ENCODE measurements around the gene NAXD. TPM values are rescaled to one million over a fixed set of nuclear protein-coding genes. Genes with fewer than 3 reads are reported as not detected.
"Not testable (repeated sequence)": the region's sequence is repeated elsewhere in the genome, so short reads cannot be mapped to it uniquely, and the experiment has no call there.

Gene NAXD
- total RNA-seq, 1 experiment from 2014 or later: 9.4 TPM

DNA sequence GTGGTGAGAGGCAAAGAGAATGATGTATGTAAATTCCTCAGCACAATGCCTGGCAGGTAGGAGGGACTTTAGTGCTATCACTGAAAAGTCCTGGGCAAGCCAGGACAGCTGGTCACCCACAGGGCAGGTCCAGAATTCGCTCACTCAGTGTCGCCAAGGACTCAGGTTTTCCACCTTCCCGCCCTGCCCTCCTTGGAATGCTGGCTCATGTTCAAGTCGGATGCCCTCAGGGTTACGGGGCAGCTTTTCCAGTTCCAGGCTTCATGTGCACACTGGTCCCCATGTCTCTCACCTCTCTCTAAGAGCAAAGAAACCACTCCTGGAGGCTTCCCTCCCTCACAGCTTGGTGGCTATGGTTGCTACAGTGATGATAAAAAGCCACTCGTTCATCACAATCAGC is 24.8 kb upstream of the NAXD start:
- in situ Hi-C loops (cut with HindIII; ENCODE audit: low pct_unique_long_range_greater_than_20kb, low sequenced_read_pairs): no loop called here
- no peak for DNase-seq (ENCODE audit: low read depth)

DNA sequence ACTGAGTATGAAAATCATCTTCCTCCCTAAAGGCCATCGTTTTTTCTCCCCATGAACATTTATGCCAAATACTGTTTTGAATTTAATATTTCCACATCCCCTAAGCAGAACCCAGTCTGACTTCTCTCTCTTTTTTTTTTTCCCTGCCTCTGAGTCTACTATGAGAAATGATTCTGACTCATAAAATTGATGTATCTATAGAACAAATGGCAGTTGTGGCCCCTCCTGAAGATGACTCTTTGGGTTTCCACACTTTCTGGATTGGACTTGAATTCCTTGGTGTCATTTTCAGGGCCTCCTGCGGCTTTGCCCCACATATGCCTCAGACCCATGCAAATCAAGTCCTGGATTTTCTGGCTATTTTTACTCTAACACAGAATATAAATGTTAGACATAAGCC is 22.7 kb upstream of the NAXD start:
- DNase-seq (ENCODE audit: low read depth): no peak
- in situ Hi-C loops (cut with HindIII; ENCODE audit: low pct_unique_long_range_greater_than_20kb, low sequenced_read_pairs): no loop called here

DNA sequence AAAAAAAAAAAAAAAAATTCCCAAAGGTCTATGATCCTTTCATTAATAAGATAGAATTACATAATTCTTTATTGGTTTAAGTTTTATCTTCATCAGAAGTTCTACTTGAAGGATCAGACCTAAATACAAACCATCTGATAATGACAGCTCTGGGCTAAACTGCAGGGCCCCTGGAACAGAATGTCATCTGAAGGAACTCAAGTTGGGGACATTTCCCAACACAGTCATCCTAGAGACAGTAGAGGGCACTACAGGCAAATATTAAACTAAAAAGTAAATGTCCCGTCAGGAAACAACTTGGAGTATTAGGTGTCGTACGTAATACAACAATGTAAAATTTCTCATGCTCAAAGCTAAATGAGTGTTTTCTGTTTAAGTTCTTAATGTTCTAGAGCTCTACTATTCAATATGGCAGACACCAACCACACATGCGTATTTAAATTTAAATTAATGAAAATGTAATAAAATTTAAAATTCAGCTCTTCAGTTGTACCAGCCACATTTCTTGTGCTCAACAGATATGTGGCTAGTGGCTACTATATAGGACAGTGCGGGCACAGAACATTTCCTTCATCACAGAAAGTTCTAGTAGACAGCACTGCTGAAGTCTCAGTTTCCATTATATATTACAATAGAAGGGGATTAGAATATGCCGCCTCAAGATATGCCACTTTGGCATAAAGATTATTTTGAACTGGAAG is 21.8 kb upstream of the NAXD start:
- in situ Hi-C loops (cut with HindIII; ENCODE audit: low pct_unique_long_range_greater_than_20kb, low sequenced_read_pairs): no loop called here
- DNase-seq (ENCODE audit: low read depth): no peak

DNA sequence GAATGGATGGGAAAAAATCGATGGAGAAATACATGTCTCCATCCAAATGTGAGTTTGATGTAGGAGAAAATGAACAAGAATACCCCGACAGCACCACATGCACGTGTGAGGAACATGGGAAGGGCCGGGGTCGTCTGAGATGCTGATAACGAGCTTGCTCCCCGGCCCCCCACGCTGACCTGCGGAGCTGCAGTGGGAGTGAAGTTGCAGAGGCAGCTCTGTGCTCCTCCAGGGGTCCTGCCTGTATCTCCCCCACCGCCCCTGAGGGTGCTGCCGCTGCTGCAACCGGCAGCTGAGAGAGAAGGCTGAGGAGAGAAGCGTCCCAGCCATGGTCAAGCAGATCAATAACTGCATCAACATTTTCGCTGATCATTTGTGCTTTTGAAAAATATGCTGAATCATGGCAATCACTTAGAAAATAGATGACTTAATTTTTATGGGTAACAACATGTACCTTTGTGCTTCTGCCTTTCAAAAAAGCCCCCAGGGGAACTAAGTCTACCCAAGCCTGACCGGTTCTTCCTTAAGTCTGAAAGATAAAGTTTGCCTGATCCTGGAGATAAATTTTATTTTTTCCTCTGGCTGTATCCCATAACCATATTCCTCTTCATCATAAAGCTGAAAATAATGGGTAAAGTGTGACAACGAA is 18.2 kb upstream of the NAXD start:
- in situ Hi-C loops (cut with HindIII; ENCODE audit: low pct_unique_long_range_greater_than_20kb, low sequenced_read_pairs): no loop called here
- DNase-seq (ENCODE audit: low read depth): no peak

DNA sequence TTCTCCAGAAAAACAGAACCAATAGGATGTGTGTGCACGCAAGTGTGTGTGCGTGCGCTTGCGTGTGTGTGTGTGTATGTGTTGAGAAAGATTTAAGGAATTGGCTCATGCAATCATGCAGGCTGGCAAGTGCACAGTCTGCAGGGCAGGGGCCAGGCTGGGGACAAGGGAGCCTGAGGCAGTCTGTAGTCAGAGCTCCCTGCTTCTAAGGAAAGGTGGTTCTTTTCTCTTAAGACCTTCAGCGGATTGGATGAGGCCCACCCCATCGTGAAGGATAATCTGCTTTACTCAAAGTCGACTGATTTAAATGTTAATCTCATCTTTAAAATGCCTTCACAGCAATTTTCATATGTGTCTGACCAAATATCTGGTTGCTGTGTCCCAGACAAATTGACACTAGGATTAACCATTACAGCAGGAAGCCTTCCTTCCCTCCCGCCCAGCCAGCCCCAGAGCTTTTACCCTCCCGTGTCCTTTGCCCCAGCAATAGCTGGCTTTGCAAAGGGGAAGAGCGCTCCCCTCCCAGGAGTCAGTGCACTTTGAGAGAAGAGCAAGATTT is 15.0 kb upstream of the NAXD start:
- in situ Hi-C loops (cut with HindIII; ENCODE audit: low pct_unique_long_range_greater_than_20kb, low sequenced_read_pairs): no loop called here
- no peak for DNase-seq (ENCODE audit: low read depth)

DNA sequence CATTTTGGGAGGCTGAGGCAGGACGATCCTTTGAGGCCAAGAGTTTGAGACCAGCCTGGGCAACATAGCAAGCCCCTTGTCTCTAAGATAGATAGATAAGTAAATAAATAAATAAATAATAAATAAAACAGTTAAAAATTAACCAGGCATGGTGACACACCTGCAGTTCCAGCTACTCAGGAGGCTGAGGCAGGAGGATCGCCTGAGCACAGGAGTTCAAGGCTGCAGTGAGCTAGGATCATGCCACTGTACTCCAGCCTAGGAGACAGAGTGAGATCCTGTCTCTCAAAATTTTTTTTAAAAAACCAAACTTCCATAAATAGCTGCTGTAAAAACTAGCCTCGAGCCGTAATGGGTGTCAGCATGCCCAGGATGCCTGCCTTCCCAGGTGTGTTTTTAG is 14.4 kb upstream of the NAXD start:
- in situ Hi-C loops (cut with HindIII; ENCODE audit: low pct_unique_long_range_greater_than_20kb, low sequenced_read_pairs): no loop called here
- no peak for DNase-seq (ENCODE audit: low read depth)

DNA sequence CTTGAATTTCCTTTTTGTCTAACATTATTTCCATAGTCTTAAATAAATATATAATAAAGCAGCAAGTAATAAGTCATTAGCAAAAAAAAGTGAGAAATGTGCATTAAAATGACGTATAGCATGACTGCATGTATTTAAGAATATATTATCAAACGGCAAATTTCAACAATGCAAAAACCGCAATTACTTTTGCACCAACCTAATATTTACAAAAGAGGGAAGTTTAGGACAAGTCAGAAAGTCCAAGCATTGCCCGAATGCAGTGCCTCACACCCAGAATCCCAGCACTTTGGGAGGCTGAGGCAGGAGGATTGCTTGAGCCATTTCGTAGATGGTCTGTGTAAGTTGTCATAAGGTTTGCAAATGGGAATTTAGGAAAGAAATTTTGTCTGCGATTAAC is 10.2 kb upstream of the NAXD start:
- in situ Hi-C loops (cut with HindIII; ENCODE audit: low pct_unique_long_range_greater_than_20kb, low sequenced_read_pairs): no loop called here
- no peak for DNase-seq (ENCODE audit: low read depth)

DNA sequence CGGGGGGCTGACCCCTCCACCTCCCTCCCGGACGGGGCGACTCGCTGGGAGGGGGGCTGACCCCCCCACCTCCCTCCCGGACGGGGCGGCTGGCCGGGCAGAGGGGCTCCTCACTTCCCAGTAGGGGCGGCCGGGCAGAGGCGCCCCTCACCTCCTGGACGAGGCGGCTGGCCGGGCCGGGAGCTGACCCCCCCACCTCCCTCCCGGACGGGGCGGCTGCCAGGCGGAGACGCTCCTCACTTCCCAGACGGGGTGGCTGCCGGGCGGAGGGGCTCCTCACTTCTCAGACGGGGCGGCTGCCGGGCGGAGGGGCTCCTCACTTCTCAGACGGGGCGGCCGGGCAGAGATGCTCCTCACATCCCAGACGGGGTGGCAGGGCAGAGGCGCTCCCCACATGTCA is 9.1 kb upstream of the NAXD start:
- DNase-seq (ENCODE audit: low read depth); in situ Hi-C loops (cut with HindIII; ENCODE audit: low pct_unique_long_range_greater_than_20kb, low sequenced_read_pairs): not testable (repeated sequence)

DNA sequence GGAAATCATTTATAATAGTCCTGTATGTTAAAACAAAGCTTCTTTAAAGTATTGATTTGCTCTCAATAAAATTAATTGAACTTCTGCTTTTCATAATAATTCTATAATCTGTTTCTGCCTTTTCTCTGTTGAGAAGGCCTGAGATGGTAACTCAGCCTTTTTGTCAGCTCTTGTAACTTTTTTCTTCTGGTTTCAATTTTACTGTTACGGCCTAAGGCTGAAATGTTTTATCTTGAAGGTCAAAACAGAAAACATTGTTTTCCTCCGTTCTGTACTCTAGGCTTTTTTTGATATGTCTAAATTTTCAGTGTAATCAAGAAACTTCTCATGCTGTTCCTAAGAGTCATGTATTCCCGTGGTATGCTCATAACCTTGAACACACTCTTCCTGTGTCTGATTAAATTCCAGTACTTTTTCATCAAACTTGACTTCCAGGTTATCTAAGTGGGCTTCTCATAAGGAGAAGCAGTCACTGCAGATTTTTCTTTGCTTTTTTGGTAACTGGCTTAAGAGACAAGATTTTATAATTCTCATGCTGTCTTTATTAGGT is 7.6 kb upstream of the NAXD start:
- DNase-seq (ENCODE audit: low read depth): no peak
- in situ Hi-C loops (cut with HindIII; ENCODE audit: low pct_unique_long_range_greater_than_20kb, low sequenced_read_pairs): no loop called here

DNA sequence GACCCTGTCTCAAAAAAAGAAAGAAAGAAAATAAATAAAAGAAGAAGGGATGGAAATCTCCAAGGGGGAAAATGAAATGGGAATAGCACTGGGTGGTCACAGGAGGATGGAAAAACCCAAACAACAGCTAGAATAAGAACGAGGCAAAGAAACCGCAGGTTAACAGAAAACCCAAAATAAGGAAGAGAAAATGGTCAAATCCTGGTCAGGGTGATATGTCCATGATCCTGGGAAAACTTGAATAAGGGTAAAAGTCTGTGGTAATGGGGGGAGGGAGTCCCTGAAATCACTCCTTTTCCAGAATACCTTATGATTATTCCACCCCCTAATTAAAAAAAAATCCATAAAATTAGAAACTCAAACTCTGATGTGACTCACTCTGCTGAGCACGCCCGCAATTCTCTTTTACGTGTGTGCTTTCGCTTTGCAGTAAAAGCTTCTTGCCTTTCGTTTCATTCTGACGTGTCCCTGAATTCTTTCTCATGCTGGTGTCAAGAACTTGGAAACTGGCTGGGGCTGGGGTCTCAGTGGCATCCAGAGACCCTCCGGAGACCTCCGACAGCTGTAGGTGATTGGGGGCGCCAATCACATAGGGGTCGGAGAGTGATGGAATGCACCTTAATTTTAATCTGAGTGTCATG is 4.3 kb upstream of the NAXD start:
- in situ Hi-C loops (cut with HindIII; ENCODE audit: low pct_unique_long_range_greater_than_20kb, low sequenced_read_pairs): no loop called here
- DNase-seq (ENCODE audit: low read depth): no peak

DNA sequence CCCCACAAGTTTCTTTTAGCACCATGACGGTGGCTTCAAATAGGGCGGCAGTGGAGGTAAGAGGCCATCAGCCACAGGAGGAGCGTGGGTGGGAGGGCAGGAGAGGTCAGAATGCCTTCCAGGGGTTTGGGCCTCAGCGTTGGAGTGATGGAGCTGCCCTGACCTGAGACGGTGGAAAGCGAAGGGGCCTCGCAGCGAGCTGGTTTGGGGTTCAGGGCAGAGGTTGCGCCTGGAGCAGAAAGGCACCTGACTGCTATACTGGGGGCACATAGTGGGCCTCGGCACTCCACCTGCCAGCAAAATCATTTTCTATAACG is 382 bp upstream of the NAXD start:
- in situ Hi-C loops (cut with HindIII; ENCODE audit: low pct_unique_long_range_greater_than_20kb, low sequenced_read_pairs): no loop called here
- DNase-seq (ENCODE audit: low read depth): no peak

DNA sequence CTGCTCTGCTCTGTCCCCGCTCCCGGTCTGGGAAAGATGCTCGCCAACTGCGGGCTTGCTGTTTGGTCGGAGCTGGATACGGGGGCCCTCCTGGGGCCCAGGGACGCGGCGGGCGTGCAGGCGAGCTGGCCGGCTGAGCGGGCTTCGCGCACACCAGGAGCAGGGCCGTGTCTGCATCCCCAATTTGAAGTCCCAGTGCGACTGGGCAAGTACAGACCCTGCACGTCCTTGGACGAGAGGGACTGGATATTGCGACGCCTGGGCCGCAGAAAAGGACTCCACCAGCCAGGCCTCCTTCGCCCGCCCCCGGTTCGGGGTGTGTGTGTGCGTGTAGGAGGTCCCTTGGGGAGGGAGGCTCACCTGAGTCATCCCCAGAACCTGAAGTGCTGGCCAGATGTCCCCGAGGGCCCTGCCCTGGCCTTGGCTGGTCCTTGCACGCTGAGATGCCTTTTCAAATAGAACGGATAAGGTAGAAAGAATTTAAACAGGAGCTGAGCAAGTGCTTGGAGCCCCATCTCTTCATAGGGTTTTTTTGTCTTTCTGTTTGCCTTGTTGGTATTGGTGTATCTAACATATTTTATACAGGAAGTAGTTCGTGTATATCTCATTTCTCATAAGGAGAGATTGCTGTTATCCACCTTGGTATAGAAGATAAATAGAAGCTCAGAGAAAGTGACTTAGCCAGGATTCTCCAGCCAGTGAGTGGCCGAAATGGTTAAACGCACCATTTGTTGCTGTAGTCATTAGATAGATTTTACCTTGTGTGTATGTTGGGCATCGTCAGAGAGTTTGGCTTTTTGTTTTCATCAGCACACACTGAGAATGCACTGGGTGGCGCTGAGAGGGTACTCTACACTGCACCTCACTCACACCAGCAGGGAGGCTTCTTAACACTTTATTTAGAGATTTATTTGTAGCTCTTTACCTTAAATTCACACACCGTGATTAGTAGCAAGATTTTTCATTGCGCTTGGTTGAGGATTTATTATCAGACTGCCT is 1.1 kb downstream of the NAXD start:
- in situ Hi-C loops (cut with HindIII; ENCODE audit: low pct_unique_long_range_greater_than_20kb, low sequenced_read_pairs): no loop called here
- DNase-seq (ENCODE audit: low read depth): peak; percentile 23

DNA sequence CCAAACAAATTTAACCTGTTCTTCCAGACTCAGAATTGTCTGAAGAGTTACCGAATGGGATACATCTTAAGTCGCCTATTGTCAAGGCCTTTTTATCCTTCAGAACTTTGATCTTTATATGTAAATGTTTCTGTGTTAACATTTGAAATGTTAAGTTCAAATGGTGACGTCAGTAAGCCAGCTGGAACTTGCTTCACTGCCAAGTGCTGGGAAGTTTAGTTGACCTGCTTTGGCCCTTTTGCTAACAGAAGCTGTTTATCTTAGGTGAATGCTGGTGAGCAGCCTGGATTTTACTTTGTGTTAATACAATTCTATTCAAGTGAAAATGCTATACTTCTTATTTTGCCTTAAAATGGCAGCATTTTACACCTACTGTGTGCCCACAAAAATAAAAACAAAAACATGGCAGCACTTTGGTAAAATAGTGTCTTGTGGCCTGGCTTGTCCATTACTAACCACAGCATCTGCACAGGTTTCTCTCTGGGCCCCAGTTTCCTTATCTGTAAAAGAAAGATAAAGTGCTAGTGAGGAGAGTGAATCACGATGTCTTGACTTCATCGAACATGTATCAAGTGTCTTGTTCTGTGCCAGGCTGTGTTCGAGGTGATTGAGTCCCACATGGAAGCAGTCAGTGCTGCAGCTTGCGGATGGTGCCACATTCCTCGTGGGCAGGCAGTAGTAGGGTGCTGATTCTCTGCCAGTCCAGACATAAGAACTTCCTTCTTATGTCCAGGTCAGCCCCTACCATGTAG is 2.2 kb downstream of the NAXD start:
- DNase-seq (ENCODE audit: low read depth): no peak
- in situ Hi-C loops (cut with HindIII; ENCODE audit: low pct_unique_long_range_greater_than_20kb, low sequenced_read_pairs): no loop called here

DNA sequence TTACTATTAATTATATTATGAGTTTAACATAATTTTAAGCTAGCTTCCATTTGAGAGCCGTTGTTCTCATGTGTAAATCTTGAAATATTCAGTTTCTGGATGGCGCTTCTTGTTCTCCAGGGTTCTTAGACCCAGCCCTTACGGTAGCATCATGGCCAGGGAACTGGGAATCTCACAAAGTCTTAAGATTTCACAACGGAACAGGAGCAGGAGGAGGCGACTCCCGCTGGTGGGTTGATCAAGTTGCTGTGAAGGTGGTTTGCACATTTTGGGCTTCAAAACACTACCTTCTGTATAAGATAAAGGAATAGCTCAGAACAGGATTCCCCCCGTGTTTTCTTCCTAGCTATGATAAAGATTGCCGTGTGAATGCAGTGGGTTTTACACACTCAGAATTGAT is 2.8 kb downstream of the NAXD start:
- in situ Hi-C loops (cut with HindIII; ENCODE audit: low pct_unique_long_range_greater_than_20kb, low sequenced_read_pairs): no loop called here
- no peak for DNase-seq (ENCODE audit: low read depth)

DNA sequence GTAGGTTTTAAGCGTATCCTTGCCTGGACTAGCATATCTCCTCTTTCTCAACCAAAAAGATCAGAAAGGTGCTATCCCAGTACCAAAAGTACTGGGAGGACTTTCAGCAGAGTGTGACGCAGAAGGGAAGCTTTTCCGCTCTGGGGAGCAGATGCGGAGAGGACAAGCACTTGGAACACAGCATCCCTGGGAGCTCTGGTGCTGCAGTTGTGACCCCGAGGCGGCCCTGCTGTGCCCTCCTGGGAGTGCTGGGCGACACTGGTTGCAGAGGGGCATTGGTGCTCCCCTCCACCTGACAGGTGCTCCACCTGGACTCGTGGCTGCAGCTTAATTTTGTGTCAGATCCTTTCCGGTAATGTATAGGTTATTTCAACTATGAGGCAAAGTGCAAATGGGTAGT is 3.4 kb downstream of the NAXD start:
- in situ Hi-C loops (cut with HindIII; ENCODE audit: low pct_unique_long_range_greater_than_20kb, low sequenced_read_pairs): no loop called here
- no peak for DNase-seq (ENCODE audit: low read depth)

DNA sequence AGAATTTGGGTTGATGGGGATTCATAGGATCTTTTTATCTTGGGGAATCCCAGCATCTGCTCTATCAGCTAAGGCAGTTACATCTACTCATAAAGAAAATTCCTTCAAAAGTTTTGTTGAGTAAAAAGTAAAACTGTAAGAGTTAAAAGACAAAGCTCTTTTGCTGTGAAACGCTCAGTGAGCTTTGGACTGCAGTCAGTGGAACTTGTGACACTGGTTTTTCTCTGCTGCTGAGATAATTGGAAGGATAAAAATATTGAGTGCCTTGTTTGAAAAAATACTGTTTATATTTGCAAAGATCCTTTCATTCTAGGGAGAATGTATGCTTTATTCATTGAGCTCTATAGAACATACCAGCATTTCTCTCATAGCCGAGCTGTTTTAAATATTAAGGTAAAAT is 5.3 kb downstream of the NAXD start:
- in situ Hi-C loops (cut with HindIII; ENCODE audit: low pct_unique_long_range_greater_than_20kb, low sequenced_read_pairs): no loop called here
- DNase-seq (ENCODE audit: low read depth): no peak

All from Caki2 (cell line).